Astrocyte (in vitro differentiated cells and primary cell): ENCODE results near the gene STYX. TPM values are rescaled to one million over a fixed set of nuclear protein-coding genes. Genes with fewer than 3 reads are reported as not detected.

Source experiments
- DNase-seq: peaks from one replicate; pipeline ENCODE4 v3.0.0-alpha.2; 2010; ENCODE audit warnings: low read depth
- FAIRE-seq: peaks from 2 replicates; lab custom pipeline; 2011; peaks lifted over from hg19 to GRCh38; lab: Jason Lieb, UNC
- H2AFZ ChIP-seq: 2 replicates; pipeline ENCODE4 v1.6.0; 2012; ENCODE audit warnings: low read depth, low read length, inconsistent platforms
- H3K27ac ChIP-seq: 2 replicates; pipeline ENCODE4 v1.5.1; 2011; ENCODE audit warnings: low read depth, low read length, inconsistent platforms
- H3K27me3 ChIP-seq: 2 replicates; pipeline ENCODE4 v1.6.0; 2011; ENCODE audit warnings: low read length, inconsistent platforms; ENCODE audit not compliant: insufficient read depth
- H3K36me3 ChIP-seq: 2 replicates; pipeline ENCODE4 v1.5.1; 2011; ENCODE audit warnings: low read length, inconsistent platforms; ENCODE audit not compliant: insufficient read depth
- H3K4me1 ChIP-seq: 2 replicates; pipeline ENCODE4 v1.5.1; 2011; ENCODE audit warnings: low read length, inconsistent platforms; ENCODE audit not compliant: insufficient read depth
- H3K4me2 ChIP-seq: 2 replicates; pipeline ENCODE4 v1.6.0; 2012; ENCODE audit warnings: low read length, inconsistent platforms
- H3K4me3 ChIP-seq: 2 replicates; pipeline ENCODE4 v1.5.1; 2011; ENCODE audit warnings: low read depth, mild to moderate bottlenecking, low read length, inconsistent platforms; ENCODE audit not compliant: insufficient read depth
- H3K79me2 ChIP-seq: 2 replicates; pipeline ENCODE4 v1.6.0; 2012; ENCODE audit warnings: mild to moderate bottlenecking, low read length, inconsistent platforms; ENCODE audit not compliant: insufficient read depth
- H3K9ac ChIP-seq: 2 replicates; pipeline ENCODE4 v1.6.0; 2012; ENCODE audit warnings: mild to moderate bottlenecking, low read length, inconsistent platforms
- H3K9me3 ChIP-seq: 2 replicates; pipeline ENCODE4 v1.5.1; 2012; ENCODE audit warnings: low read depth, mild to moderate bottlenecking, low read length, inconsistent platforms; ENCODE audit not compliant: insufficient read depth
- H4K20me1 ChIP-seq: 2 replicates; pipeline ENCODE4 v1.6.0; 2012; ENCODE audit warnings: low read length, inconsistent platforms; ENCODE audit not compliant: insufficient read depth
- H3K27ac Mint-ChIP-seq: one replicate; pipeline ENCODE4 v1.8.0; 2021; ENCODE audit warnings: mild to moderate bottlenecking, mixed read lengths; ENCODE audit not compliant: unreplicated experiment
- H3K27me3 Mint-ChIP-seq: one replicate; pipeline ENCODE4 v1.8.0; 2021; ENCODE audit warnings: low read depth, mixed read lengths; ENCODE audit not compliant: unreplicated experiment
- H3K36me3 Mint-ChIP-seq: one replicate; pipeline ENCODE4 v1.8.0; 2021; ENCODE audit warnings: low read depth, mixed read lengths; ENCODE audit not compliant: unreplicated experiment
- H3K4me1 Mint-ChIP-seq: one replicate; pipeline ENCODE4 v1.8.0; 2021; ENCODE audit warnings: low read depth, mixed read lengths; ENCODE audit not compliant: unreplicated experiment
- H3K4me3 Mint-ChIP-seq: one replicate; pipeline ENCODE4 v1.8.0; 2021; ENCODE audit warnings: mild to moderate bottlenecking, moderate library complexity, mixed read lengths; ENCODE audit not compliant: unreplicated experiment
- H3K9me3 Mint-ChIP-seq: one replicate; pipeline ENCODE4 v1.8.0; 2021; ENCODE audit warnings: mild to moderate bottlenecking, mixed read lengths; ENCODE audit not compliant: unreplicated experiment
- CTCF ChIP-seq: IDR thresholded peaks from 2 replicates; pipeline ENCODE4 v1.5.1; 2011; ENCODE audit warnings: low read depth, mild to moderate bottlenecking, inconsistent platforms, low read length, moderate library complexity; ENCODE audit not compliant: insufficient read depth
- EZH2 ChIP-seq: IDR thresholded peaks from 2 replicates; pipeline ENCODE4 v1.6.1; 2012; ENCODE audit warnings: mild to moderate bottlenecking, low read length, inconsistent platforms; ENCODE audit not compliant: insufficient read depth
- total RNA-seq: library from RNA; stranded (reverse); gene quantifications from 2 replicates; pipeline ENCODE4 v1.2.1, GENCODE V29; 2021

Gene STYX
- total RNA-seq, 1 donor from 2014 or later, result 26.3 TPM

DNA sequence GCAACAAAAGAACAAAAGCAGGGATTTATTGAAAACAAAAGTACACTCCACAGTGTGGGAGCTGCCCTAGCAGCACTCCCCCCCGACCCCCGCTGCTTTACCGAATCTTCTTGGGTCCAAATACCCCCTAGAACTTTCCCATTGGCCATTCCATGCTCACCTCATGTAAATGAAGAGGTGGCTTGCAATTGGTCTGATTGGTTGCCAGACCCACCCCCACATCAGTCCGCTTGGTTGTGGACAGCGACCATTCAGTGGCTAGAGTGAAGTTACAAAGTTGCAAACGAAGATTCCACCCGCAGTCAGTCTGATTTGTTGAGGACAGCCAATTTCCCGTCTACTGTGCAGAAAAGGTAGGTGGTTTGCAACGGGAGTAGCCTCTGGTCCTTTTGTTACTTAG, 3.9 kb downstream of the STYX start:
- FAIRE-seq, result no peak
- no peaks in the 10 kb centered on the region for H3K36me3 ChIP-seq
- peaks cover 4% of the 10 kb centered on the region for H4K20me1 ChIP-seq
- peaks cover 11% of the 10 kb centered on the region for H3K36me3 Mint-ChIP-seq
- no peak for DNase-seq
- H3K4me3 ChIP-seq, result no peak overlapping the region
- TF ChIP-seq CTCF (no peak), EZH2 (no peak)
- no peak overlapping the region for H3K27ac Mint-ChIP-seq
- no peak overlapping the region for H2AFZ ChIP-seq
- H3K27ac ChIP-seq, result no peak overlapping the region
- H3K9me3 Mint-ChIP-seq, result no peaks in the 10 kb centered on the region
- peaks cover 56% of the 10 kb centered on the region for H3K79me2 ChIP-seq
- no peak overlapping the region for H3K9ac ChIP-seq
- no peak overlapping the region for H3K4me3 Mint-ChIP-seq
- H3K4me1 Mint-ChIP-seq, result peaks cover 17% of the 10 kb centered on the region
- H3K4me1 ChIP-seq, result no peaks in the 10 kb centered on the region
- H3K27me3 ChIP-seq, result no peaks in the 10 kb centered on the region
- no peaks in the 10 kb centered on the region for H3K27me3 Mint-ChIP-seq
- H3K4me2 ChIP-seq, result no peak overlapping the region
- H3K9me3 ChIP-seq, result no peaks in the 10 kb centered on the region

DNA sequence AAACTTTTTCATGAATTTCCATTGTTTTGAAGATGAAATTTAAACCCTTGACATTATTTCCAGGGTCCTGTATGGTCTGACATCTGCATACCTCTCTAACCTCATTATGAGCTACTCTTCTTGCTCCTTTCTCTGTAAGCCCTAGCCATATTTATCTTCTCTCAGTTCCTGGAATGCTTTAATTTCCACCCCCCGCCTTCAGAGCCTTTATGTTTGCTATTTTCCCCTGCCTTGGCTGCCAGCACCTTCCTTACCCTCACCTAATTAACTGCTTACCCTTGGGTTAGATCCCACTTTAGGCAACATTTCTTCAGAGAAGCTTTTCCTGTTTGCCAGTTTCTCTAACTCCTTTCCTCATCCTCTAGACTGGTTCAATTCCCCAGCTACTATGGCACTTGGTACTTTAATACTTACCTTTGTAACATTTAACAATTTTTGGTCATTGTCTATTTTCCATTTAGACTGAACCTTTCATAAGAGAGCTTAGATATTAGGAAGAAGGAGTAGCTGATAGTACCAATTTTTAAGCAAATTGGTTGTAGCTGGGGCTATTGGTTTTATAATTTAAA, 6.0 kb downstream of the STYX start:
- Histone ChIP-seq H3K79me2 (peaks cover 58% of the 10 kb centered on the region), H2AFZ (no peak overlapping the region), H3K27ac (no peak overlapping the region), H3K36me3 (no peaks in the 10 kb centered on the region), H3K4me3 (no peak overlapping the region), H3K4me2 (no peak overlapping the region), H3K9ac (no peak overlapping the region), H4K20me1 (peaks cover 7% of the 10 kb centered on the region), H3K4me1 (no peaks in the 10 kb centered on the region), H3K9me3 (no peaks in the 10 kb centered on the region), H3K27me3 (no peaks in the 10 kb centered on the region)
- no peaks in the 10 kb centered on the region for H3K27me3 Mint-ChIP-seq
- DNase-seq (peak; percentile 12), FAIRE-seq (no peak)
- TF ChIP-seq CTCF, result no peak
- TF ChIP-seq EZH2, result no peak
- no peak overlapping the region for H3K4me3 Mint-ChIP-seq
- no peaks in the 10 kb centered on the region for H3K9me3 Mint-ChIP-seq
- peaks cover 20% of the 10 kb centered on the region for H3K4me1 Mint-ChIP-seq
- peaks cover 11% of the 10 kb centered on the region for H3K36me3 Mint-ChIP-seq
- H3K27ac Mint-ChIP-seq, result peak overlapping the region; percentile 60

DNA sequence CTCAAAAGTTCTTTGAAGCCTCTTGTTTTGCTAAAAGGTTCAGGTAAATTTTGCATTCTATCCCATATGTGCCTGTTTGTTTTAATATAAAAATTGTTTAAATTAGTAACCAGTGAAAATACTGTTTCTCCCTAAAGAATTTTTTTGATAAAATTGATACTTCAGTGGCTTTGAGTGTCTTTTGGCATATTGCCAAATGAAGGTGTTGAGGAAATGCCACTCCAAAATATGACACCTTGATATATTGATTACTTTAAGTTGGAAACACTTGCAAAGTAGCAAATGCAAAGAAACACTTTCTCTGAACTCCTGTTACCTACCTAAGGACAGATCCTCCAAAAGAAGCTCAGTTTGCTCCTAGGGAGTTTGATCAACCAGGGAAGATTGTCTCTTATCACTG, 8.4 kb downstream of the STYX start:
- H3K27ac Mint-ChIP-seq, result no peak overlapping the region
- H3K4me2 ChIP-seq, result no peak overlapping the region
- no peaks in the 10 kb centered on the region for H3K27me3 ChIP-seq
- no peak overlapping the region for H3K4me3 Mint-ChIP-seq
- H3K9ac ChIP-seq, result no peak overlapping the region
- peaks cover 5% of the 10 kb centered on the region for H3K4me1 ChIP-seq
- no peak overlapping the region for H3K4me3 ChIP-seq
- no peak overlapping the region for H3K27ac ChIP-seq
- H4K20me1 ChIP-seq, result peaks cover 7% of the 10 kb centered on the region
- H3K36me3 ChIP-seq, result no peaks in the 10 kb centered on the region
- H3K4me1 Mint-ChIP-seq, result peaks cover 23% of the 10 kb centered on the region
- DNase-seq (no peak), FAIRE-seq (no peak)
- peaks cover 59% of the 10 kb centered on the region for H3K79me2 ChIP-seq
- H3K27me3 Mint-ChIP-seq, result no peaks in the 10 kb centered on the region
- peaks cover 11% of the 10 kb centered on the region for H3K36me3 Mint-ChIP-seq
- H3K9me3 Mint-ChIP-seq, result no peaks in the 10 kb centered on the region
- no peak for TF ChIP-seq CTCF
- no peak for TF ChIP-seq EZH2
- no peak overlapping the region for H2AFZ ChIP-seq
- H3K9me3 ChIP-seq, result no peaks in the 10 kb centered on the region
